Measurements from ENCODE around the gene USP43.
"Not testable (repeated sequence)": the region's sequence is repeated elsewhere in the genome, so short reads cannot be mapped to it uniquely, and the experiment has no call there.

Gene USP43

GRCh38 chr17:9644910-9645751 lies at the start of gene USP43:
TSS of gene USP43 (plus strand) at chr17:9645517. CDS start at chr17:9645633, 116 bp downstream.
- peaks cover 55% of the 10 kb centered on the region for H3K27me3 Mint-ChIP-seq
- H3K4me3 Mint-ChIP-seq: peak within 1 kb of the TSS; percentile 69
- H3K4me1 Mint-ChIP-seq: peaks cover 15% of the 10 kb centered on the region
- no peaks in the 10 kb centered on the region for H3K36me3 Mint-ChIP-seq
- peaks cover 4% of the 10 kb centered on the region for H3K9me3 Mint-ChIP-seq
- peak; percentile 64 for ATAC-seq
- H3K27ac Mint-ChIP-seq: no peak within 1 kb of the TSS

- not testable (repeated sequence) for H3K4me1 Mint-ChIP-seq, H3K9me3 Mint-ChIP-seq, ATAC-seq, H3K4me3 Mint-ChIP-seq, H3K27ac Mint-ChIP-seq, H3K36me3 Mint-ChIP-seq
- H3K27me3 Mint-ChIP-seq: peaks cover 30% of the 10 kb centered on the region
Observed at GRCh38 chr17:9597638-9598037, 47.7 kb upstream of the USP43 start.

GRCh38 chr17:9598661-9599060 lies 46.7 kb upstream of the USP43 start:
- ATAC-seq: no peak
- H3K27me3 Mint-ChIP-seq: peaks cover 35% of the 10 kb centered on the region
- H3K9me3 Mint-ChIP-seq: no peaks in the 10 kb centered on the region
- H3K4me1 Mint-ChIP-seq: no peaks in the 10 kb centered on the region
- no peak overlapping the region for H3K27ac Mint-ChIP-seq
- H3K36me3 Mint-ChIP-seq: no peaks in the 10 kb centered on the region
- H3K4me3 Mint-ChIP-seq: no peak overlapping the region

- not testable (repeated sequence) for H3K4me3 Mint-ChIP-seq, ATAC-seq, H3K36me3 Mint-ChIP-seq, H3K4me1 Mint-ChIP-seq, H3K9me3 Mint-ChIP-seq, H3K27ac Mint-ChIP-seq
- peaks cover 31% of the 10 kb centered on the region for H3K27me3 Mint-ChIP-seq
Observed at GRCh38 chr17:9604583-9604982, 40.7 kb upstream of the USP43 start.

GRCh38 chr17:9606453-9606852 lies 38.9 kb upstream of the USP43 start:
- no peaks in the 10 kb centered on the region for H3K4me1 Mint-ChIP-seq
- peaks cover 37% of the 10 kb centered on the region for H3K27me3 Mint-ChIP-seq
- ATAC-seq: no peak
- no peaks in the 10 kb centered on the region for H3K36me3 Mint-ChIP-seq
- no peak overlapping the region for H3K27ac Mint-ChIP-seq
- H3K4me3 Mint-ChIP-seq: no peak overlapping the region
- peaks cover 3% of the 10 kb centered on the region for H3K9me3 Mint-ChIP-seq

GRCh38 chr17:9607058-9607457 lies 38.3 kb upstream of the USP43 start:
- not testable (repeated sequence) for H3K27ac Mint-ChIP-seq, ATAC-seq, H3K9me3 Mint-ChIP-seq, H3K36me3 Mint-ChIP-seq, H3K4me3 Mint-ChIP-seq, H3K4me1 Mint-ChIP-seq
- peaks cover 34% of the 10 kb centered on the region for H3K27me3 Mint-ChIP-seq

- H3K4me1 Mint-ChIP-seq: no peaks in the 10 kb centered on the region
- peaks cover 15% of the 10 kb centered on the region for H3K27me3 Mint-ChIP-seq
- ATAC-seq: no peak
- H3K36me3 Mint-ChIP-seq: no peaks in the 10 kb centered on the region
- H3K4me3 Mint-ChIP-seq: no peak overlapping the region
- peaks cover 3% of the 10 kb centered on the region for H3K9me3 Mint-ChIP-seq
- H3K27ac Mint-ChIP-seq: no peak overlapping the region
Observed at GRCh38 chr17:9611557-9611956, 33.8 kb upstream of the USP43 start.

GRCh38 chr17:9612006-9612405 lies 33.3 kb upstream of the USP43 start:
- Mint-ChIP-seq H3K4me1 (no peaks in the 10 kb centered on the region), H3K27me3 (peaks cover 15% of the 10 kb centered on the region), H3K4me3 (no peak overlapping the region), H3K9me3 (peaks cover 3% of the 10 kb centered on the region), H3K27ac (no peak overlapping the region), H3K36me3 (no peaks in the 10 kb centered on the region)
- ATAC-seq: no peak

- no peak for ATAC-seq
- Mint-ChIP-seq H3K27ac (no peak overlapping the region), H3K4me3 (no peak overlapping the region), H3K4me1 (no peaks in the 10 kb centered on the region), H3K9me3 (no peaks in the 10 kb centered on the region), H3K36me3 (no peaks in the 10 kb centered on the region), H3K27me3 (no peaks in the 10 kb centered on the region)
Observed at GRCh38 chr17:9615486-9615885, 29.8 kb upstream of the USP43 start.

GRCh38 chr17:9622961-9623360 lies 22.4 kb upstream of the USP43 start:
- H3K27me3 Mint-ChIP-seq: no peaks in the 10 kb centered on the region
- H3K36me3 Mint-ChIP-seq: no peaks in the 10 kb centered on the region
- H3K9me3 Mint-ChIP-seq: peaks cover 29% of the 10 kb centered on the region
- H3K4me3 Mint-ChIP-seq: no peak overlapping the region
- no peak for ATAC-seq
- H3K4me1 Mint-ChIP-seq: no peaks in the 10 kb centered on the region
- no peak overlapping the region for H3K27ac Mint-ChIP-seq

- no peak overlapping the region for H3K27ac Mint-ChIP-seq
- ATAC-seq: no peak
- H3K36me3 Mint-ChIP-seq: no peaks in the 10 kb centered on the region
- H3K27me3 Mint-ChIP-seq: peaks cover 22% of the 10 kb centered on the region
- no peaks in the 10 kb centered on the region for H3K4me1 Mint-ChIP-seq
- no peak overlapping the region for H3K4me3 Mint-ChIP-seq
- peaks cover 19% of the 10 kb centered on the region for H3K9me3 Mint-ChIP-seq
Observed at GRCh38 chr17:9628509-9628908, 16.8 kb upstream of the USP43 start.

- no peaks in the 10 kb centered on the region for H3K36me3 Mint-ChIP-seq
- H3K9me3 Mint-ChIP-seq: peaks cover 4% of the 10 kb centered on the region
- H3K27me3 Mint-ChIP-seq: peaks cover 48% of the 10 kb centered on the region
- no peak for ATAC-seq
- H3K4me3 Mint-ChIP-seq: no peak overlapping the region
- H3K27ac Mint-ChIP-seq: no peak overlapping the region
- no peaks in the 10 kb centered on the region for H3K4me1 Mint-ChIP-seq
Observed at GRCh38 chr17:9632741-9633140, 12.6 kb upstream of the USP43 start.

- Mint-ChIP-seq H3K36me3 (no peaks in the 10 kb centered on the region), H3K4me1 (no peaks in the 10 kb centered on the region), H3K4me3 (no peak overlapping the region), H3K27me3 (peaks cover 38% of the 10 kb centered on the region), H3K9me3 (peaks cover 2% of the 10 kb centered on the region), H3K27ac (no peak overlapping the region)
- ATAC-seq: no peak
Observed at GRCh38 chr17:9635340-9635739, 10.0 kb upstream of the USP43 start.

GRCh38 chr17:9636501-9636900 lies 8.8 kb upstream of the USP43 start:
- Mint-ChIP-seq H3K27me3 (peaks cover 29% of the 10 kb centered on the region), H3K9me3 (peaks cover 4% of the 10 kb centered on the region), H3K4me1 (no peaks in the 10 kb centered on the region), H3K27ac (no peak overlapping the region), H3K4me3 (no peak overlapping the region), H3K36me3 (no peaks in the 10 kb centered on the region)
- no peak for ATAC-seq

- H3K9me3 Mint-ChIP-seq, H3K36me3 Mint-ChIP-seq, H3K27ac Mint-ChIP-seq, H3K4me1 Mint-ChIP-seq, ATAC-seq, H3K4me3 Mint-ChIP-seq: not testable (repeated sequence)
- peaks cover 37% of the 10 kb centered on the region for H3K27me3 Mint-ChIP-seq
Observed at GRCh38 chr17:9640388-9640787, 4.9 kb upstream of the USP43 start.

GRCh38 chr17:9643611-9644010 lies 1.7 kb upstream of the USP43 start:
- H3K4me1 Mint-ChIP-seq: peaks cover 15% of the 10 kb centered on the region
- H3K27me3 Mint-ChIP-seq: peaks cover 49% of the 10 kb centered on the region
- no peaks in the 10 kb centered on the region for H3K36me3 Mint-ChIP-seq
- no peak overlapping the region for H3K27ac Mint-ChIP-seq
- no peak overlapping the region for H3K4me3 Mint-ChIP-seq
- no peak for ATAC-seq
- H3K9me3 Mint-ChIP-seq: peaks cover 4% of the 10 kb centered on the region

Measured in stimulated activated memory B cell treated with anti-CD40 and anti-IgM and Interleukin-4, amounts not matched to agents 10 μg/mL and 1 μg/mL and 100 μg/mL, for 72 hours (primary cell).